Ishikawa (cell line): ENCODE measurements around the gene ABAT.

ENCODE experiments used
- EGR1 ChIP-seq: IDR thresholded peaks from 2 replicates; pipeline ENCODE4 v1.6.1; 2012
- EP300 ChIP-seq: IDR thresholded peaks from 2 replicates; pipeline ENCODE4 v1.6.1; 2012; ENCODE audit warnings: borderline replicate concordance
- NFIC ChIP-seq: IDR thresholded peaks from 2 replicates; pipeline ENCODE4 v1.6.1; 2012
- TAF1 ChIP-seq: IDR thresholded peaks from 2 replicates; pipeline ENCODE4 v1.6.1; 2012; ENCODE audit warnings: low read depth, mild to moderate bottlenecking

GRCh38 chr16:8774208-8774607 is 99.8 kb downstream of the ABAT start:
- TF ChIP-seq EP300 (no peak), EGR1 (no peak), TAF1 (no peak), NFIC (no peak)
